GM19395 (cell line): ENCODE measurements around the gene MYORG.
"Not testable (repeated sequence)": the region's sequence is repeated elsewhere in the genome, so short reads cannot be mapped to it uniquely, and the experiment has no call there.

ENCODE experiments used
- ATAC-seq: cut with Tn5 transposase; IDR thresholded peaks from one replicate; pipeline ENCODE4 v1.9.1; 2021; ENCODE audit warnings: mild to moderate bottlenecking, moderate library complexity; ENCODE audit not compliant: unreplicated experiment

MYORG gene

DNA sequence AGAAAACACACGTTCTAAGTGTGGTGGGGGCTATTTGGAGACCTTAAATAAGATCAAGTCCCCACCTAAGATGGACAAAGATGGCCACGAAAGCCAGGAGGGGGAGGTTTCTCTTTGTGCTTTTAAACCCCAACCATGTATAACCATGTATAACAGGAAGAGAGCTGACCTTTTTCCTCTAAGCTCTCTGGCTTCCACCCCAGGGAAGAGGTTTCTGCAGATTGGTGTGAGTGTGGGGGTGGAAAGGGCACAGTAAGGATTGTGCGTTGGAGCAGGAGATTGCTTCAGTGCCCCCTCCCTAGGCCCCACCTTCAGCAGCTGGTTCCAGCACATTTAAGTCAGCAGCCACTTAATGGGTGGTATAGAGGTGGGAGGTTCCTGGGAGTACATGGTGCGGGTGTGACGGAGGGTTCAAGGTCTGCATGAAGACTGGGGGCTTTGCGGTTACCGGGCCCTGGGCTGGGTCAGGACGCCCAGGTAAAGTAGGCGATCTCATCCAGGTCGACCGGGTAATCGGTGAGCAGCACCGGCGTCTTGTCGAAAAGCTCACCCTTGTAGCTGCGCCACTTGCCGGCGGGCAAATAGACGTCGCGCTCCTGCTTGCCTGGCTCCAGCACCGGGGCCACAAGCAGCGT lies 6.2 kb downstream of the MYORG start:
- ATAC-seq, result no peak

DNA sequence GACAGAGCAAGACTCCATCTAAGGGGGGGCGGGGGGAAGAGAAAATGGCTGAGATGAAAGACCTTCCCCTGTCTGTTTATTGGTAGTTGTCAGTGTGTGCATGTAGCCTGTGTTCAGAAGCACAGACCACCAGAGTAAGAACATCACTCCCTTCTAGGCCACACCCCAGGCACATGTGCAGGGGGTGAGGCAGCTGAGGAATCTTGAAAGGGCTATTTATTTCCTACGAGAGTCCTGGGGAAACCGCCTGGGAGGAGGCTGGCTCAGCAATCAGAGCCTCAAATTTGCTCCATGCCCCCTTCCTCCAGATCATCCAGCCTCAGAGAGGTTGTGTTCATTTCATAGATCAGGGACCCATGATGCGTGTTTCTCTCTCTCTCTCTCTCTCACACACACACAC lies 7.1 kb downstream of the MYORG start:
- ATAC-seq, result no peak

DNA sequence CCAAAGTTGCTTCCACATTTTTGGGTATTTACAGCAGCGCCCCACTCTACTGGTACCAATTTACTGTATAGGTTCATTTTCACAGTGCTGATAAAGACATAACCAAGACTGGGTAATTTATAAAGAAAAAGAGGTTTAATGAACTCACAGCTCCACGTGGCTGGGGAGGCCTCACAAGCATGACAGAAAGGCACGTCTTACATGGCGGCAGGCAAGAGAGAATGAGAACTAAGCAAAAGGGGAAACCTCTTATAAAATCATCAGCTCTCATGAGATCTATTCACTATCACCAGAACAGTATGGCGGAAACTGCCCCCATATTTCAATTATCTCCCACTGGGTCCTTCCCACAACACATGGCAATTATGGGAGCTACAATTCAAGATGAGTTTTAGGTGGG lies 7.9 kb downstream of the MYORG start:
- not testable (repeated sequence) for ATAC-seq

DNA sequence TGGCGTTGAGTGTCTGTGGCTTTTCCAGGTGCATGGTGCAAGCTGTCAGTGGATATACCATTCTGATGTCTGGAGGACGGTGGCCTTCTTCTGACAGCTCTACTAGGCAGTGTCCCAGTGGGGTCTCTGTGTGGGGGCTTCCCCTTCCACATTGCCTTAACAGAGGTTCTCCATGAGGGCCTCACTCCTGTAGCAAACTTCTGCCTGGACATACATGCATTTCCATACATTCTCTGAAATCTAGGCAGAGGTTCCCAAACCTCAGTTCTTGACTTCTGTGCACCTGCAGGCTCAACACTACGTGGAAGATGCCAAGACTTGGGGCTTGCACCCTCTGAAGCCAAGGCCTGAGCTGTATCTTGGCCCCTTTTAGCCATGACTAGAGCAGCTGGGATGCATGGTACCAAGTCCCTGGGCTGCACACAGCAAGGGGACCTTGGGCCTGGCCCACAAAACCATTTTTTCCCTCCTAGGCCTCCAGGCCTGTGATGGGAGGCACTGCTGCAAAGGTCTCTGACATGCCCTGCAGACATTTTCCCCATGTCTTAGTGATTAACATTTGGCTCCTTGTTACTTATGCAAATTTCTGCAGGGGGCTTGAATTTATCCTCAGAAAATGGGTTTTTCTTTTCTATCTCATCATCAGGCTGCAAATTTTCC lies 8.8 kb downstream of the MYORG start:
- not testable (repeated sequence) for ATAC-seq

DNA sequence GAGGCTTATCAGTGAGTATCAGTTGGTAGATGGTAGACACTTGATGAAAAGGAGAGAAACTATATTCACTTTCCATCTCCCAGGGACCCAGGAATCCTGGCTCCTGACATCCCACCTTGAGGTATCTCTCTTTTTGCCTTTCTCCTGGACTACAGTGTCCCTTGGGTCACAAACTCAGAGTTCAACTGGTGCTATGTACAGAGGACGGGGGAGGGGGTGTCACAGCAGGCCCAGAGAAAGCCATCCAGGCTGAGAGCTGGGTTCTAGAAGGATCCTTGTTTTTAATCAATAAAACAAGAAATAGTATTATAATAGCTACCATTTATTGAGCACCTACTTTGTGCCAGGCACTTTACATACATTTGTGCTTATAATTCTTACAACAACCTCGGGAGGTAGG lies 10.3 kb downstream of the MYORG start:
- ATAC-seq, result no peak

DNA sequence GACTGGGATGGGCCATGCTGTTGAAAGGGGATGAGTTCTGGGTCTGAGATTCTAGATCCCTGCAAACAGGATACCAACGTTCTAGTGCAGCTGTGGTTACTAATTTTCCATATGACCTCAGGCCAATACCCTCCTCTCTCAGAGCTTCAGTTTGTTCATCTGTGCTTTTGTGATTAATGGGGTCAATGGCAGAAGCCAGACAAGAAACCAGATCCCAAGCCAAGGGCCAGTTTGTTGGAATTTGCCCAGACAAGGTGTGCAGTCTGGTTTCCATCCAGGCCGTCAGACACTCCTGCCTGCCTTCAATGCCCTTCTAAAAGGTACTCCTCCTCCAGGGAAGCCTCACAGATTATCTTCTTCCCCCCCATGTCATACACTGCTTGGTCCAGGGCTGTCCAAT lies 11.4 kb downstream of the MYORG start:
- ATAC-seq, result no peak

DNA sequence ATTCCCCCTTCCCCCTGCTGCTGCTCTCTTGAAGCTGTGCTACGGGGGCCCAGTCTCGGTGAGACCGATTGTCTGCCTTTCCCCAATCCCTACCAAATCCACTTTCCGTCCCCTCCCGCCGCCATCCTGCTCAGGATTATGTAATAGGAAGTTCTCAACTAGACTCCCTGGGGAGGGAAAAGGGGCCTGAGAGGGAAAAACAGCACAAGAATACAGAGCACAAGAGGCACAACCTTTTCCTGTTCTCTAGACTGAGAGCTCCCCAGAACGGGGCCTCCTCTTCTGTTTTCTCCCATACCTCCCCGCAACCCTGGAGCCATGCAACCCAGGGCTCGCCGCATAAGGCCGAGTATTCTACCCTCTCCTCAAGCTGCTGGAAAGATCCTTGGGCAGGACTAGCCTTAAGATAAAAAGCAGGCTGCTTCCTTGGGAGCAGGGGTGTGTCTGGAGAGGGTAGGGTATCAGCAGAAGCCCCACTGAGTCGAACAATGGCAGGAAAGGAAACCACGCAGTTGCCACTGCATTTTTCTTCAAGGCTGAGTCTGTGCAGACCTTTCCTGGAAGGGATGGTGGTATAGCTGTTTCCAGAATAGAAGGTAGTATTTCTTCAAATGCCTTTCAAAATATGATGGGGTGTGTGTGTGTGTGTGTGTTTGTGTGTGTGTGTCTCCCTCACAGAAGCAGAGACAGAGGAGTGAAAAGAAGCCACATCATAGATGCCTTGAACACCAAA lies 12.9 kb downstream of the MYORG start:
- ATAC-seq, result no peak

DNA sequence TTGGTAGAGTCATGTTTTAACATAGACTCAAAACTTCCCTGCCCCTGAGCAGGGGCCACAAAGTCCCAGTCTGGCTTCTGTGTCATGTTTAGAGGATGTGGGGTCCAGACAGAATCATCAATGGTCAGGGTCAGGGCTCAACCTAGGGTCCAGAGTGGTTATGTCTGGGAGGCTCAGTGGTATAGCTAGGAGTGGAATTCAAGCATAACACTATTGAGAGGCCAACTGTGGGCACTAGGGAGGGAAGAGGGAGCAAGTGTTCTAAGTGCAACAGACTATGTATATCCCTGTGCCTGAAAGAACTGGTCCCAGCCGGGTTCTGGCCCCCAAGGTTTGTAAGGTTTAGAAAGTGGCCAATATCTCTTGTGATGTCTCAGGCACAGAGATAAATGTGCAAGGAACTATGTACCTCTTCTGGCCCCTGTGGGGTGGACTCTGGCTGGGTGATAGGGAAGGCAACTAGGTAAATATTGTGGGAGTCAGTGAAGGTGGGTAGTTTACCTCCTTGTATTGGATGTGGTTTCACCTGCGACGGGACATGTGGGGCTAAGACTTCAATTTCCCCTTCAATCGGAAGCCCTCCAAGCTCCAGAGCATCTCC lies 14.0 kb downstream of the MYORG start:
- no peak for ATAC-seq

DNA sequence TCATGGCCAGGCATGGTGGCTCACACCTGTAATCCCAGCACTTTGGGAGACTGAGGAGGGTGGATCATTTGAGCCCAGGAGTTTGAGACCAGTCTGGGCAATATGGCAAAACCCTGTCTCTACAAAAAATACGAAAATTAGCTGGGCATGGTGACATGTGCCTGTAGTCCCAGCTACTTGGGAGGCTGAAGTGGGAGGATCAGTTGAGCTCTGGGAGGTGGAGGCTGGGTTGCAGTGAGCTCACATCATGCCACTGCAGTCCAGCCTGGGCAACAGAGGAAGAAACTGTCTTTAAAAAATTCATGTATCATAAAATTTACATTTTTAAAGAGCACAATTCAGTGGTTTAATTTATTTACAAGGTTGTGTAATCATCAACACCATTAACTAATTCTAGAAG lies 23.7 kb downstream of the MYORG start:
- ATAC-seq, result not testable (repeated sequence)

DNA sequence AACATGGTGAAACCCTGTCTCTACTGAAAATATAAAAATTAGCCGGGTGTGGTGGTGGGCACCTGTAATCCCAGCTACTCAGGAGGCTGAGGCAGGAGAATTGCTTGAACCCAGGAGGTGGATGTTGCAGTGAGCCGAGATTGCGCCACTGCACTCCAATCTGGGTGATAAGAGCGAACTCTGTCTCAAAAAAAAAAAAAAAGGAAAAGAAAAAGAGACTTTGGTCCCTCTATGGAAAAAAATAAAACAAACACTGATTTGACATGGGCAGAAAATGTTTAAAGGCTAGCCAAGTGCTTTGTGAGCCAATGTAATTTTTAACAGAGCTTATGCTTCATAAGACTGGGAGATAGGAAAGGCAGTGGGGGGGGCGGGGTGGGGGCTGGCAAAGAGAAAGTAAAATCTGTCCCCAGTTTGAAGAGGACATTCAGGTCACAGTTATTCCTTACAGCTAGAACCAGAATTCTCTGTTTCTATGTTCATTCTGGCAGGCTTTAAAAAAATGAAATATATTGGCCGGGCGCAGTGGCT lies 24.5 kb downstream of the MYORG start:
- not testable (repeated sequence) for ATAC-seq

DNA sequence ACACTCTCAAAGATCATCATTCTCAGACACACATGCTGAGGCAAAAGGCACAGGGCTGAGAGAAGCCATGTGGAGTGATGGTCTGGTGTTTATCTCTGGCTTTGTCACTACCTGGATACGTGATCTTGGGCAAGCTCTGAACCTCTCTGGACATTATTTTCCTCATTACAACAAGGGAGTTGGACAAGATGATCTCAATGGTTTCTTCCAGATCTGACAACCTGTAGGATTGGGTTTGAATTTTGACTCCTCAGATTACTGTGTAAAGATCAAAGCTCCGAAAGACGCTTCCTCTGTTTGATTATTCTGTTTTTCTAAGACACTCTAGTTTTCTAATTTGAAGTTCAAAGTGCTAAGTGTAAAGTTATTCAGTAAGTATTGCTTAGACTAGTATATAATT lies 27.4 kb downstream of the MYORG start:
- no peak for ATAC-seq

DNA sequence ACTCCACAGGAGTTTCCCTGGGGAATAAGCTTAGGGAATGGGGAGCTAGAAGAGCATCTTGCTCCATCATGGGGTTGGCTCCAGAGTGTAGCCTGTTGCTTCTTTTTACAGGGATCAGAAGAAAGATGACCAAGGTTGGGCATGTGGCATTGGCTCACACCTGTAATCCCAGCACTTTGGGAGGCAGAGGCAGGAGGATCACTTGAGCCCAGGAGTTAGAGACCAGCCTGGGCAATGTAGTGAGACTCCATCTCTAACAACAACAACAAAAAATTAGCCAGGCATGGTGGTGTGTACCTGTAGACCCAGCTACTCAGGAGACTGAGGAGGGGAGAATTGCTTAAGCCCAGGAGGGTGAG lies 28.9 kb downstream of the MYORG start:
- no peak for ATAC-seq

DNA sequence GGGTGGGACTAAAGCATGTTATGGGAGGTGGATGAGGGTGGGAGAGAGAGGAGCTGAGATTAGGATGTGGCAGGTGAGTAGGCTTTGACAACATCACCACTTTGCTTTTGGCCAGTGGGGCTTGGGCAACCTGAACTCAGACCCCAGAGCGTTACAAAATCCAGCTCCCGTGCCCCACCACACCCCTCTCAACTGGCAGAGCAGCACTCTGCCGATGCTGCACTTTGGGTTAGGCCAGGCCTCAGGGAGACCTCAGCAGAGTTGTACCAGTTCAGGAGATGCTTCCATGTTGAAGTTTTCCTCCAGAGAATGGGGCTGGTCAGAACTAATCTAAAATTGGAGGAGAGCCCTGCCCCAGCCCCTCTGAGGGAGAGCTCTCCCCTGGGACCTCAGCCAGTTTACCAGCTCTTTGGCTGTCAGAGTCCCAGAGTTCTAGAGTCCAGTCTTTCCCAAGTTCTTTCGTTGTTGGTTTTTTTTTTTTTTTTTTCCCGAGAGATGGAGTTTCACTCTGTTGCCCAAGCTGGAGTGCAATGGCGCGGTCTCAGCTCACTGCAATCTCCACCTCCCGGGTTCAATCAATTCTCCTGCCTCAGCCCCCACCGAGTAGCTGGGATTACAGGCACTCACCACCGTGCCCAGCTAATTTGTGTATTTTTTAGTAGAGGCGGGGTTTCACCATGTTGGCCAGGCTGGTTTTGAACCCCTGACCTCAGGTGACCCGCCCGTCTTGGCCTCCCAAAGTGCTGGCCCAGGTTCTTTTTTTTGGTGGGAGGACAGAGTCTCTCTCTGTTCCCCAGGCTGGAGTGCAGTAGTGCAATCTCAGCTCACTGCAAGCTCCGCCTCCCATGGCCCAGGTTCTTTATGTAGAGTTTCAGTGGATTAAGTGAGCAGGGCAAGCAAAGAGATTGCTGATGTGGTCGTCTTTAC lies 29.6 kb downstream of the MYORG start:
- ATAC-seq, result no peak

DNA sequence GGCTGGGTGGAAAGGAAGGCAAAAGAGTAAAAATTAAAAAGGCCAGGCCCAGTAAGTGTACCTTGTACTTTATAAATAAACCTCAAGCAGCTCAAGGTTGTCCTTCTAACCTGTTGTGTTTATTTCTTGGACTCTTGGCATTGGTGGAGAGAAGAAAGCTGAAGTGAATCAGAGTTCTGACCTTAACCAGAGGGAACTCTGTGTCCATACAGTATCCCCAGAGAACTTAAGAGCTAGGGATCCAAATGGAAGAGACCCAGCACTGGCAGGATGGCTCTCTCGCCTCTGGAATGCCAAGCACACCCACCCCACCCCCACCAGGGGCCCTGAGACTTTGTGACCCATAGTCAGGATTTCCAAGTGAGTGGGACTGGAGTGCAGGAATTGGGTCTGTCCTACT lies 33.1 kb downstream of the MYORG start:
- no peak for ATAC-seq

DNA sequence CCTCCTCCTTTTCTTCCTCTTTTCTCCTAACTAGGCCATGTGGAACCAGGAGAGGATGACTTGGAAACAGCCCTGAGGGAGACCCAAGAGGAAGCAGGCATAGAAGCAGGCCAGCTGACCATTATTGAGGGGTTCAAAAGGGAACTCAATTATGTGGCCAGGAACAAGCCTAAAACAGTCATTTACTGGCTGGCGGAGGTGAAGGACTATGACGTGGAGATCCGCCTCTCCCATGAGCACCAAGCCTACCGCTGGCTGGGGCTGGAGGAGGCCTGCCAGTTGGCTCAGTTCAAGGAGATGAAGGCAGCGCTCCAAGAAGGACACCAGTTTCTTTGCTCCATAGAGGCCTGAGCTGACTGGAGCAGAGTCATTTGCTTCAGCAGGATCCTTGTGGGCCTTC lies 33.6 kb downstream of the MYORG start:
- no peak for ATAC-seq

DNA sequence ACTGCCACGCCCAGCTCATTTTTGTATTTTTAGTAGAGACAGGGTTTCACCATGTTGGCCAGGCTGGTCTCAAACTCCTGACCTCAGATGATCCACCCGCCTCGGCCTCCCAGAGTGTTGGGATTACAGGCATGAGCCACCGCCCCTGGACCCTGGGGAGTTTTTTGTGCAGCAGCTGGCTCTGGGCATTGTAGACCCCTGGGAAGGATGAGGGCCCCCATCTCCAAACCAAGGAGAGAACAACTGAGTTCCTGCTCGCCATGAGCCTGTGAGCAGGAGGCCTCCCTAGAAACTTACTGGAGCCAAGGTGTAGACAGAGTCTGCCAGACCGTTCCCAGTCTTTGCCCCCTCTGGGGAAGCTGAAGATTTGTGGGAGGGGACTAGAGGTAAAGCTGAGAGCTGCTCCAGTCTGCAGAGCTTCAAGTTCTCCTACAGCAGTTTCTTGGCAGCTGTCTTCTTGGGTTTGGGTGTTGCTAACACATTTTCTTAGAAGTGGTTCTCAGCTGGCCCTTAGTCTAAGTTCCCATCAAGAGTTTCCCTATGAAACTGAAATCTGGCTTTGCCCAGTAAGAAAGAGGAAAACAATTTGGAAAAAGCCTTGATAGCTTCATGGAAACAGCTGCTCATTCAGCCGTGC lies 34.9 kb downstream of the MYORG start:
- ATAC-seq, result no peak

DNA sequence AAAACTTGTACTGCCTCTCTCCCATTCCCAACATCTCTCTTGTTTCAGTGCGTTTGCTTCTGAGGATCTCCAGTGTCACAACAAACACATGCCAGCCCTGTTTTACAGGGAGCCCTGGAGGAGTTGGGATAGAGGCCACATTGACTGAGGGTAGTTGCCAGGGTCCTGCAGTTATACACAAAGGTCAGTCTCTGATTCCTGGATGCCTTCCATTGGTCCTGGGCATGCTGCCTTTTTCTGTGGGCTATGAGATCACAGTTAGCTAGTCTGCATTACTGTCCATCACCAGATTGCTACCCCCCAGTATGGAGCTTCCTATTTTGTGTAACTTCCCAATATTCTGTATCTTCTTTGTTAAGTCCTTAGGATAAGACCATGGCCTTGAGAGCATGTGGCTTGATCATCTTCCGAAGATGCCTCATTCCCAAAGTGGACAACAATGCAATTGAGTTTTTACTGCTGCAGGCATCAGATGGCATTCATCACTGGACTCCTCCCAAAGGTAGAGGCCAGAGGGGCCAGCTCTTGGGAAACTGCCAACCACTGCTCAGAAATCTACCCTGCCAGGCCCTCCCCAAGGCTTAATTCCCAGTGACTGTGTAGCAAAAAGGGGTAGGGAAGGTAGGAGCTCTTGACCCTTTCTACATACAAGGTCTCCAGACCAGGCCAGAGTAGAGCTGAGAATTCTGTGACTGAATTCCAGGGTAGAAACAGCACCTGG lies 37.9 kb downstream of the MYORG start:
- ATAC-seq, result no peak

DNA sequence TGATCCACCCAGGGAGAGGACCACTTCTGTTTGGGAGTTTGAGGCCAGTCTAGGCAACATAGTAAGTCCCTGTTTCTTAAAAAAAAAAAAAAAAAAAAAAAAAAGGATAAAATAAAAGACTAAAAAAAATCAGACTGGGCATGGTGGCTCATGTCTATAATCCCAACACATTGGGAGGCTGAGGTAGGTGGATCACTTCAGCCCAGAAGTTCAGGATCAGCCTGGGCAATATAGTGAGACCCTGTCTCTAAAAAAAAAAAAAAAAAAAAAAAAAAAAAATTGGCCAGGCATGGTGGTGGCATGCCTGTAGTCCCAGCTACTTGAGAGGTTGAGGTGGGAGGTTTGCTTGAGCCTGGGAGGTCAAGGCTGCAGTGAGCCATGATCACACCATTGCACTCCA lies 38.6 kb downstream of the MYORG start:
- ATAC-seq, result not testable (repeated sequence)

DNA sequence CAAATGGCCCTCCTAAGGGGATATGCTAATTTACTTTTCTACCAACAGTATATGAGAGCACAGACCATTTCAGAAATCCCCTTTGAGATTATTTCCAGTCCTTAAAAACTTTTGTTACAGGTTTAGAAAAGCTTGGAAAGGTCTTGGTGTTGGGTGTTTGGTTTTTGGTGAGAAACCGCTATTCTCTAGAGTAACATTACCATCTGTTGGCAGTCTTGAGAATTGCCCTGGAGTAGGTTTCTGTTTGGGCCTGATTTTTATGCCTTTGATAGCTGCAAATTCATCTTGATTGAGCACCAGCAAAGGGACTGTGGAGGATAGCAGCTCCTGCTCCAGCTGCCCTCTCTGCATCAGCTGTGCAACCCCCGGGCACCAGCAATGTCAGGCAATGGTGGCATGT lies 39.3 kb downstream of the MYORG start:
- no peak for ATAC-seq

DNA sequence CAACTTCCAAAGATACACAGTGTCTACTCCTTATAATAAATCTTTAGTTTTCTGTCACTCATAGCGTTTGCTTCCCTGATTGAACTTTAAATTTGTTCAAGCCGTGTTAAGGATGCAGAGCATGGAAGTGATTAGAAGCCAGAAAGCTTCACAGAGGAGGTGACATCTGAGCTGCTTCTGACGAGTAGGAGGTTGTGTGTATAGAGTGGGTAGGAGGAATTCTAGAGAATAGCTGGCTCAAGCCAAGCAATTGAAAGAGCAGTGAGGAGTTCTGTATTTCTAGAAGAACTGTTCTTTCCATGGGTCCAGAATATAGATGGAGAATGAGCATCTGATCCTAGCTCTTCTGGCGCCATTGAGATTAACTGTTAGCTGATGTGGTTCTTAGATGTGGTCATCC lies 41.3 kb downstream of the MYORG start:
- ATAC-seq, result no peak
